Stimulated activated naive B cell treated with anti-CD40 and anti-IgM and Interleukin-4, amounts not matched to agents 10 μg/mL and 1 μg/mL and 100 μg/mL, for 72 hours (primary cell): Measurements from ENCODE around the gene TM9SF4.
"Not testable (repeated sequence)": the region's sequence is repeated elsewhere in the genome, so short reads cannot be mapped to it uniquely, and the experiment has no call there.

ENCODE experiments used
- ATAC-seq, 2 donors: fragments of 150-1000 bp; cut with Tn5 transposase; replicated peaks; 2 replicates each; pipeline ENCODE4 v1.10.0; 2021; ENCODE audit warnings: moderate library complexity in 1 of 2
- DNase-seq: peaks from one replicate; pipeline ENCODE4 v3.0.0; 2021
- H3K27ac Mint-ChIP-seq: one replicate; pipeline ENCODE4 v1.8.0; 2022; ENCODE audit warnings: mild to moderate bottlenecking, mixed read lengths
- H3K27me3 Mint-ChIP-seq, 2 donors: one replicate each; pipeline ENCODE4 v1.8.0; 2022; ENCODE audit warnings: mixed read lengths in 2 of 2
- H3K36me3 Mint-ChIP-seq, 2 donors: one replicate each; pipeline ENCODE4 v1.8.0; 2022; ENCODE audit warnings: mixed read lengths in 2 of 2, mild to moderate bottlenecking in 1 of 2
- H3K4me1 Mint-ChIP-seq, 2 donors: one replicate each; pipeline ENCODE4 v1.8.0; 2022; ENCODE audit warnings: mixed read lengths in 2 of 2, mild to moderate bottlenecking in 1 of 2
- H3K4me3 Mint-ChIP-seq, 2 donors: one replicate each; pipeline ENCODE4 v1.8.0; 2022; ENCODE audit warnings: mild to moderate bottlenecking in 2 of 2, mixed read lengths in 2 of 2, moderate library complexity in 1 of 2
- H3K9me3 Mint-ChIP-seq, 2 donors: one replicate each; pipeline ENCODE4 v1.8.0; 2022; ENCODE audit warnings: mixed read lengths in 2 of 2, mild to moderate bottlenecking in 1 of 2

Gene TM9SF4

GRCh38 chr20:32112841-32113240, 3.3 kb downstream of the TM9SF4 start:
- Mint-ChIP-seq H3K4me3 (no peak overlapping the region), H3K27ac (peak overlapping the region; percentile 53), H3K36me3 (peaks cover 17 to 28% of the 10 kb centered on the region in 2 donors), H3K4me1 (peaks cover 31 to 64% of the 10 kb centered on the region in 2 donors), H3K9me3 (no peaks in the 10 kb centered on the region), H3K27me3 (no peaks in the 10 kb centered on the region)
- ATAC-seq (peak in 1 of 2 donors; percentile 18), DNase-seq (no peak)

GRCh38 chr20:32113591-32114260, 4.2 kb downstream of the TM9SF4 start:
- Mint-ChIP-seq H3K4me1 (peaks cover 31 to 64% of the 10 kb centered on the region in 2 donors), H3K27ac (no peak overlapping the region), H3K4me3 (no peak overlapping the region), H3K27me3 (no peaks in the 10 kb centered on the region), H3K9me3 (no peaks in the 10 kb centered on the region), H3K36me3 (peaks cover 17 to 28% of the 10 kb centered on the region in 2 donors)
- ATAC-seq (no peak), DNase-seq (no peak)

GRCh38 chr20:32114305-32114960, 4.9 kb downstream of the TM9SF4 start:
- H3K9me3 Mint-ChIP-seq = no peaks in the 10 kb centered on the region
- no peaks in the 10 kb centered on the region for H3K27me3 Mint-ChIP-seq
- H3K36me3 Mint-ChIP-seq = peaks cover 17 to 28% of the 10 kb centered on the region in 2 donors
- no peak overlapping the region for H3K27ac Mint-ChIP-seq
- DNase-seq = no peak
- H3K4me3 Mint-ChIP-seq = no peak overlapping the region
- peaks cover 31 to 64% of the 10 kb centered on the region in 2 donors for H3K4me1 Mint-ChIP-seq
- no peak for ATAC-seq

GRCh38 chr20:32115211-32115767, 5.8 kb downstream of the TM9SF4 start:
- peaks cover 17 to 24% of the 10 kb centered on the region in 2 donors for H3K36me3 Mint-ChIP-seq
- H3K27ac Mint-ChIP-seq = no peak overlapping the region
- DNase-seq = no peak
- H3K4me1 Mint-ChIP-seq = peaks cover 30 to 63% of the 10 kb centered on the region in 2 donors
- no peaks in the 10 kb centered on the region for H3K9me3 Mint-ChIP-seq
- H3K27me3 Mint-ChIP-seq = no peaks in the 10 kb centered on the region
- ATAC-seq = no peak
- no peak overlapping the region for H3K4me3 Mint-ChIP-seq

GRCh38 chr20:32116079-32116521, 6.6 kb downstream of the TM9SF4 start:
- Mint-ChIP-seq H3K36me3 (peaks cover 17 to 22% of the 10 kb centered on the region in 2 donors), H3K9me3 (no peaks in the 10 kb centered on the region), H3K27me3 (no peaks in the 10 kb centered on the region), H3K4me3 (no peak overlapping the region), H3K27ac (no peak overlapping the region), H3K4me1 (peaks cover 27 to 57% of the 10 kb centered on the region in 2 donors)
- DNase-seq = no peak
- ATAC-seq = no peak

GRCh38 chr20:32116796-32117195, 7.3 kb downstream of the TM9SF4 start:
- not testable (repeated sequence) for H3K4me3 Mint-ChIP-seq, DNase-seq, H3K27me3 Mint-ChIP-seq, H3K27ac Mint-ChIP-seq, ATAC-seq, H3K9me3 Mint-ChIP-seq
- Mint-ChIP-seq H3K36me3 (peaks cover 13 to 17% of the 10 kb centered on the region in 2 donors), H3K4me1 (peaks cover 22 to 51% of the 10 kb centered on the region in 2 donors)

- not testable (repeated sequence) for H3K9me3 Mint-ChIP-seq, ATAC-seq, H3K27me3 Mint-ChIP-seq, H3K4me3 Mint-ChIP-seq, DNase-seq, H3K27ac Mint-ChIP-seq
- peaks cover 13 to 21% of the 10 kb centered on the region in 2 donors for H3K36me3 Mint-ChIP-seq
- H3K4me1 Mint-ChIP-seq = peaks cover 13 to 35% of the 10 kb centered on the region in 2 donors
Measured at GRCh38 chr20:32118427-32118826, 8.9 kb downstream of the TM9SF4 start.

- Mint-ChIP-seq H3K4me1 (peaks cover 11 to 27% of the 10 kb centered on the region in 2 donors), H3K27ac (no peak overlapping the region), H3K9me3 (no peaks in the 10 kb centered on the region), H3K27me3 (no peaks in the 10 kb centered on the region), H3K4me3 (no peak overlapping the region), H3K36me3 (peaks cover 17 to 30% of the 10 kb centered on the region in 2 donors)
- DNase-seq = no peak
- no peak for ATAC-seq
Measured at GRCh38 chr20:32119734-32120133, 10.2 kb downstream of the TM9SF4 start.

- not testable (repeated sequence) for H3K27me3 Mint-ChIP-seq, H3K9me3 Mint-ChIP-seq, ATAC-seq, DNase-seq, H3K4me3 Mint-ChIP-seq, H3K27ac Mint-ChIP-seq
- peaks cover 10 to 17% of the 10 kb centered on the region in 2 donors for H3K4me1 Mint-ChIP-seq
- peaks cover 11 to 25% of the 10 kb centered on the region in 2 donors for H3K36me3 Mint-ChIP-seq
Measured at GRCh38 chr20:32121908-32122307, 12.4 kb downstream of the TM9SF4 start.

- DNase-seq (no peak), ATAC-seq (no peak)
- H3K27me3 Mint-ChIP-seq = no peaks in the 10 kb centered on the region
- no peak overlapping the region for H3K4me3 Mint-ChIP-seq
- peaks cover 8 to 14% of the 10 kb centered on the region in 2 donors for H3K4me1 Mint-ChIP-seq
- no peaks in the 10 kb centered on the region for H3K9me3 Mint-ChIP-seq
- no peak overlapping the region for H3K27ac Mint-ChIP-seq
- H3K36me3 Mint-ChIP-seq = peaks cover 11 to 30% of the 10 kb centered on the region in 2 donors
Measured at GRCh38 chr20:32123088-32123487, 13.6 kb downstream of the TM9SF4 start.

- Mint-ChIP-seq H3K36me3 (peaks cover 11 to 33% of the 10 kb centered on the region in 2 donors), H3K4me3 (no peak overlapping the region), H3K4me1 (peaks cover 10 to 15% of the 10 kb centered on the region in 2 donors), H3K9me3 (no peaks in the 10 kb centered on the region), H3K27ac (peak overlapping the region; percentile 25), H3K27me3 (no peaks in the 10 kb centered on the region)
- DNase-seq = no peak
- ATAC-seq = peak in 1 of 2 donors; percentile 53
Measured at GRCh38 chr20:32124916-32125454, 15.5 kb downstream of the TM9SF4 start.

- no peak overlapping the region for H3K27ac Mint-ChIP-seq
- ATAC-seq (peak in 1 of 2 donors; percentile 36), DNase-seq (no peak)
- no peaks in the 10 kb centered on the region for H3K27me3 Mint-ChIP-seq
- H3K4me1 Mint-ChIP-seq = peaks cover 14 to 19% of the 10 kb centered on the region in 2 donors
- no peak overlapping the region for H3K4me3 Mint-ChIP-seq
- no peaks in the 10 kb centered on the region for H3K9me3 Mint-ChIP-seq
- peaks cover 14 to 33% of the 10 kb centered on the region in 2 donors for H3K36me3 Mint-ChIP-seq
Measured at GRCh38 chr20:32125506-32125905, 16.0 kb downstream of the TM9SF4 start.

- no peaks in the 10 kb centered on the region for H3K27me3 Mint-ChIP-seq
- peaks cover 20 to 29% of the 10 kb centered on the region in 2 donors for H3K4me1 Mint-ChIP-seq
- no peak overlapping the region for H3K4me3 Mint-ChIP-seq
- H3K36me3 Mint-ChIP-seq = peaks cover 14 to 45% of the 10 kb centered on the region in 2 donors
- no peak for ATAC-seq
- no peak overlapping the region for H3K27ac Mint-ChIP-seq
- DNase-seq = no peak
- H3K9me3 Mint-ChIP-seq = no peaks in the 10 kb centered on the region
Measured at GRCh38 chr20:32126919-32127318, 17.4 kb downstream of the TM9SF4 start.

- ATAC-seq (no peak), DNase-seq (no peak)
- Mint-ChIP-seq H3K27me3 (no peaks in the 10 kb centered on the region), H3K27ac (no peak overlapping the region), H3K36me3 (peaks cover 18 to 49% of the 10 kb centered on the region in 2 donors), H3K4me1 (peaks cover 22 to 34% of the 10 kb centered on the region in 2 donors), H3K4me3 (no peak overlapping the region), H3K9me3 (no peaks in the 10 kb centered on the region)
Measured at GRCh38 chr20:32127347-32127746, 17.8 kb downstream of the TM9SF4 start.
